GM12801 (cell line): ENCODE results near the gene CLEC4F.

Experiments
- TF ChIP-seq, protein P1 (sequence below): IDR thresholded peaks from one replicate; pipeline ENCODE4 v1.5.1; 2011; ENCODE audit warnings: control low read depth; ENCODE audit not compliant: insufficient read length; ENCODE audit errors: extremely low read depth

CLEC4F gene

DNA sequence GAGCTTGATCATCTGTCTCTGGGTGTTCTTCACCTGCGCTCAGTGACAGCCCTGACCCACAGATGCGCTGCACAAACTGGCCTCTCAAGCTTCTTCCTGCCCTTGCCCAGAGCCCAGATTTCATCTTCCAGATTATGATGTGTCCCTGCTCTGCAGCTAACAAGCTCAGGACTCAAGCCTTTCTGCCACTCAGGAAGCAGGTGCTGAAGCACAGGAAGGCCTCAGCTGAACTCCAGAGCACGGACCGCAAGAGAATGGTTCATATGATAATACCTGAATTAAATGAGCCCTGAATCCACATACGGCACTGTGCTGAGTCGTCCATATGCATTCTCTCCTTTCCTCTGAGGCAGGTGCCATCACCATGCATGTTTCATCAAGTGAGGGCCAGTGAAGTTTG is 11.5 kb upstream of the CLEC4F start:
- TF ChIP-seq, protein P1, sequence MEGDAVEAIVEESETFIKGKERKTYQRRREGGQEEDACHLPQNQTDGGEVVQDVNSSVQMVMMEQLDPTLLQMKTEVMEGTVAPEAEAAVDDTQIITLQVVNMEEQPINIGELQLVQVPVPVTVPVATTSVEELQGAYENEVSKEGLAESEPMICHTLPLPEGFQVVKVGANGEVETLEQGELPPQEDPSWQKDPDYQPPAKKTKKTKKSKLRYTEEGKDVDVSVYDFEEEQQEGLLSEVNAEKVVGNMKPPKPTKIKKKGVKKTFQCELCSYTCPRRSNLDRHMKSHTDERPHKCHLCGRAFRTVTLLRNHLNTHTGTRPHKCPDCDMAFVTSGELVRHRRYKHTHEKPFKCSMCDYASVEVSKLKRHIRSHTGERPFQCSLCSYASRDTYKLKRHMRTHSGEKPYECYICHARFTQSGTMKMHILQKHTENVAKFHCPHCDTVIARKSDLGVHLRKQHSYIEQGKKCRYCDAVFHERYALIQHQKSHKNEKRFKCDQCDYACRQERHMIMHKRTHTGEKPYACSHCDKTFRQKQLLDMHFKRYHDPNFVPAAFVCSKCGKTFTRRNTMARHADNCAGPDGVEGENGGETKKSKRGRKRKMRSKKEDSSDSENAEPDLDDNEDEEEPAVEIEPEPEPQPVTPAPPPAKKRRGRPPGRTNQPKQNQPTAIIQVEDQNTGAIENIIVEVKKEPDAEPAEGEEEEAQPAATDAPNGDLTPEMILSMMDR: no peak

DNA sequence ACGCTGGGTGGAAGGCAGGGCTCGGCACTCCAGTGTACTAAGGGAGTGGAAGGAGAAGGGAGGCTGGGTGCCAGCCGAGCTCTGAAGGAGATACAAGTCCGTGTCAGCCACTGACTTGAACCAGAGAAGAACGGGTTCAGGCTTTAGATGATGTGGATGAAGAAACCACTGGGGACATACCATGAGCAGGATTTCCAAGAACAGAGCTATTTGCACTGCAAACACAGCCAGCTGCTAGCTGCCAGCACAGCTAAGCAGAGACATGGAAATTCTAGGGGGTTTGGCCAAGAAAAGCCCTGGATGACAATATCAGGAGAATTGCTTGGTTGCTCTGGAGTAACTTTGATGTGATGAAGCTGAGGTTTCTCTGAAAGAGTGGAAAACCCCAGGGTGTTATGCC is 10.0 kb upstream of the CLEC4F start:
- TF ChIP-seq, protein P1: no peak

DNA sequence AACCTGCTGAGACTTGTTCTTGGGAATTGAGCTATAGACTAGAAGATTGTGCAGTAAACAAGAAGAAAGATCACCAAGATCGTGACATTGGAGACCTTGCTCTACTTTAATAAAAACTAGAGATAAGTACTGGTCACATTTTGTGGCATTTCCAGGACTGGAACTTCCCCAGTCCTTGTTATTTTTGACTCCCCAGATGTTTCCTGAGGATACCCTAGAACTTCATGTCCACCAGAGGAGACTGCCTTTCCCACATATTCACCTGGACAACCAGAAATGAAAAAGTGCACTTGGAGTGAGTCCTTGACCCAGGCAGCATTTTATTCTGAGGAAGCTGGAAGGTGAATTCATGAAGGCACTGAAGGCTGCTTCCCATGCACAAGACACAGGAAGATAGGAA is 9.5 kb upstream of the CLEC4F start:
- TF ChIP-seq, protein P1: no peak

DNA sequence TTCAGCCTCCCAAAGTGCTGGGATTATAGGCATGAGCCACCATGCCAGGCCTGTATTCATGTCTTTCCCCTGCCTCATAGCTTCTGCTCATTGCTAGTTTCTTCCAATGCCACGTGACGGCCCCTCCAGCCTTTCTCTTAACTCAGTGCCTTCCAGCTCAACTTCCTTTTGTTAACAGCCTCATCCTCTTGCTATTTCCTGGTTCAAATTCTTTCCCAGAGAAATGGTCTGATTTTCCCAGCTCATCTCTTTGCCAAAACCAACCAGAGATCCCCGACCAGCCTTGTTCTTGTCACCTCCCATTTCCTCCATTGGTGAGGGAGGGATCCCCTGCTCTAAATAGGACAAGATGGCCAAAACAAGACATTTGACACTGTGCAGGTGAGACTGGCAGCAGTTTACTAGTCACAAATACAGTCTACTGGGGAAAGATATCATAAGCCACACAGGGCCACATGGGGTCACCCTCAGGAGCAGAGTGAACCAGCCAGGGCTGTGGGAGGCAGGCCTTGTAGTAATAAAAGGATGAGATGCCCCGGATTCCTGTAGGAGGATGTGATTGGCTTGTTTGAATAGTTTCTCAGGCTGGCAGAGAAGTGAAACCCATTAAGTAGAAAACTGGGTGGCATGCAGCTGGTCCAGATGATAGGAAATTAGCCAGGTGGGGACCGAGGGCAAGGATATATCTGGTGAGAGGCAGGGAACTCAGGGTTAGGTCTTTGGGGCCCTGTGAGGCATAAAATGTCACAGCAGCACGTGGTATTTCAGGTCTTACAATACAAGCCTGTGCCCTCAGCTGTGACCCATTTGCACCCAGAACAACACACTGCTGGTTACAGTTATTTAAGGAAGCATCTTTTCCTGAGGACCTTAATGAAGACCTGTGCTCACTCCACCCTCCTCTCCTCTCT is 8.8 kb upstream of the CLEC4F start:
- TF ChIP-seq, protein P1: no peak

GRCh38 chr2:70828115-70828514 is 7.7 kb upstream of the CLEC4F start:
- TF ChIP-seq, protein P1: no peak

- TF ChIP-seq, protein P1: no peak
Measured at GRCh38 chr2:70827388-70827787, 7.0 kb upstream of the CLEC4F start.

DNA sequence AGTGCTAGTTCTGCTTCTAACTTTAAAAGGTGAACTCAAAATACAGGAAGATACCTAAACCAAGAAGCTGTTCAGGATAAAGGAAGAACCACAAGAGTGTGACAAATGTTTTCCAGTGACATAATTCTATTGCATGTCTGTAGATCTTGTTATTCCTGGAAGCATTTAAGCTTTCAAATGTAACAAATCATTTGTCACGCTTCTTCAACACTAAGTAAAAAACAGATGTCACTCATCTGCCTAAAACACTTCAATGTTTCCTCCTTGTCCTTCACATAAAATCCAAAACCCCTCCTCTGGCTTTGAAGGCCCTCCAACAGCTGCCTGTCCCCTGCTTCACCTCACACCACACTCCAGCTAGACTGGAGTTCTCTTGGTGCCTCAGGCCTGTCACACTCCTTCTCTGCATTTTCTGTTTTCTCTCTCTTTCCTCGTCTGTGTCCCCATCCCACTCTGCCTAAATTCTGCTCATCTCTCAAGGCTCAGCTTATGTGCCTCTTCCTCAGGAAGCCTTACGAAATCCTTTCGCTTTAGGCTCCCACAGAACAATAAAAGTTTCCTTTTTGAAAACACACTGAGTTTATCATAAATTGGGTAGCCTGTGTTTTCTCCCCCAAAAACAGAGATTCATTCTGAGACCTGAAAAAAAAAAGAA is 6.4 kb upstream of the CLEC4F start:
- TF ChIP-seq, protein P1: no peak
